Esophagus mucosa (tissue), 1 donor: ENCODE data around the gene PSMB5. TPM values are rescaled to one million over a fixed set of nuclear protein-coding genes. Genes with fewer than 3 reads are reported as not detected.
"Not testable (repeated sequence)": the region's sequence is repeated elsewhere in the genome, so short reads cannot be mapped to it uniquely, and the experiment has no call there.

ENCODE experiments used
- ATAC-seq: fragments of 200-7000 bp; cut with Tn5 transposase; one replicate; pipeline ENCODE4 v1.9.1; 2020
- total RNA-seq: library from RNA; stranded (reverse); gene quantifications from one replicate; pipeline ENCODE4 v1.2.4, GENCODE V29; 2023
- donor health status: DM: yes; HTN: yes; CAD: no.

The PSMB5 gene
- total RNA-seq, 1 donor from 2014 or later: 105 TPM

GRCh38 chr14:23043145-23043544 lies 8.4 kb upstream of the PSMB5 start:
- ATAC-seq: no peak

- no peak for ATAC-seq
Measured at GRCh38 chr14:23042162-23042965, 7.7 kb upstream of the PSMB5 start, which contains the start of gene PSMB11. TSS of gene PSMB11 (plus strand) at chr14:23042212. CDS start at chr14:23042226, 14 bp downstream.

- ATAC-seq: no peak
Measured at GRCh38 chr14:23041729-23042128, 7.0 kb upstream of the PSMB5 start.

GRCh38 chr14:23040100-23040499 lies 5.4 kb upstream of the PSMB5 start:
- ATAC-seq: no peak

- no peak for ATAC-seq
Measured at GRCh38 chr14:23035303-23036144, 824 bp upstream of the PSMB5 start.

- ATAC-seq: no peak
Measured at GRCh38 chr14:23033801-23034497, 751 bp downstream of the PSMB5 start.

- ATAC-seq: no peak
Measured at GRCh38 chr14:23033251-23033727, 1.4 kb downstream of the PSMB5 start.

- ATAC-seq: no peak
Measured at GRCh38 chr14:23030936-23031335, 3.8 kb downstream of the PSMB5 start.

GRCh38 chr14:23028799-23029198 lies 5.9 kb downstream of the PSMB5 start:
- no peak for ATAC-seq

GRCh38 chr14:23025151-23025814 lies 9.4 kb downstream of the PSMB5 start:
- no peak for ATAC-seq

- no peak for ATAC-seq
Measured at GRCh38 chr14:23024612-23025075, 10.1 kb downstream of the PSMB5 start.

- no peak for ATAC-seq
Measured at GRCh38 chr14:23023795-23024152, 10.9 kb downstream of the PSMB5 start.

- ATAC-seq: no peak
Measured at GRCh38 chr14:23023022-23023794, 11.5 kb downstream of the PSMB5 start.

- no peak for ATAC-seq
Measured at GRCh38 chr14:23021889-23022442, 12.7 kb downstream of the PSMB5 start.

GRCh38 chr14:23021434-23021833 lies 13.3 kb downstream of the PSMB5 start:
- ATAC-seq: no peak

GRCh38 chr14:23020143-23021128 lies 14.3 kb downstream of the PSMB5 start:
- ATAC-seq: no peak

- no peak for ATAC-seq
Measured at GRCh38 chr14:23018107-23018506, 16.6 kb downstream of the PSMB5 start.

- no peak for ATAC-seq
Measured at GRCh38 chr14:23017091-23017490, 17.6 kb downstream of the PSMB5 start.

- ATAC-seq: no peak
Measured at GRCh38 chr14:23015618-23016017, 19.1 kb downstream of the PSMB5 start.

GRCh38 chr14:23013749-23014054 lies 21.0 kb downstream of the PSMB5 start:
- ATAC-seq: not testable (repeated sequence)
